ENCODE data around the gene CBARP. TPM values are rescaled to one million over a fixed set of nuclear protein-coding genes. Genes with fewer than 3 reads are reported as not detected.

CBARP gene
- total RNA-seq, 1 experiment from 2014 or later = 23.4 TPM

- no peak for TF ChIP-seq ZNF532 (CRISPR knock-in tag; IDR thresholded peaks at IDR 0.05; ENCODE audit: borderline replicate concordance)
Observed at GRCh38 chr19:1227304-1228054, 10.3 kb downstream of the CBARP start (continued).

GRCh38 chr19:1226522-1227303 lies 11.1 kb downstream of the CBARP start:
- TF ChIP-seq NFATC4 (CRISPR knock-in tag; IDR thresholded peaks at IDR 0.05) (no peak), ZBTB21 (CRISPR knock-in tag; IDR thresholded peaks at IDR 0.05; ENCODE audit: borderline replicate concordance) (no peak), HMGA2 (CRISPR knock-in tag; IDR thresholded peaks at IDR 0.05) (no peak), ZNF281 (CRISPR knock-in tag; IDR thresholded peaks at IDR 0.05) (0 out of 2 replicates have a peak, but pooled peaks have one; percentile 19), AFF4 (CRISPR knock-in tag; IDR thresholded peaks at IDR 0.05; ENCODE audit: borderline replicate concordance) (no peak), FOXK1 (CRISPR knock-in tag; IDR thresholded peaks at IDR 0.05) (no peak)
- Mint-ChIP-seq H3K27ac (no peak overlapping the region), H3K9me3 (no peaks in the 10 kb centered on the region), H3K4me1 (no peaks in the 10 kb centered on the region), H3K4me3 (no peak overlapping the region), H3K36me3 (no peaks in the 10 kb centered on the region), H3K27me3 (ENCODE audit: low read depth) (no peaks in the 10 kb centered on the region)
- POLR2A ChIA-PET = no interaction called here
- CTCF ChIA-PET = interaction anchor here (1.3 to 2.1 kb wide), 3 partner anchors 10 to 223 kb away, joined by 3 to 8 read pairs (median 5); no protein-coding TSS in a partner anchor
- ATAC-seq (no peak), DNase-seq (ENCODE audit: low spot score) (no peak)

- Mint-ChIP-seq H3K4me3 (no peak overlapping the region), H3K27me3 (ENCODE audit: low read depth) (no peaks in the 10 kb centered on the region), H3K27ac (no peak overlapping the region), H3K36me3 (no peaks in the 10 kb centered on the region), H3K4me1 (no peaks in the 10 kb centered on the region), H3K9me3 (no peaks in the 10 kb centered on the region)
- ChIA-PET CTCF (interaction anchor here (1.1 to 2.1 kb wide), 5 partner anchors 9 to 222 kb away, joined by 3 to 8 read pairs (median 5); no protein-coding TSS in a partner anchor), POLR2A (no interaction called here)
- no peak for DNase-seq (ENCODE audit: low spot score)
- TF ChIP-seq SOX15 (CRISPR knock-in tag; IDR thresholded peaks at IDR 0.05) = no peak
- 0 out of 2 replicates have a peak, but pooled peaks have one; percentile 44 for TF ChIP-seq RELA (CRISPR knock-in tag; IDR thresholded peaks at IDR 0.05; ENCODE audit: borderline replicate concordance)
- no peak for ATAC-seq
Observed at GRCh38 chr19:1226227-1226518, 11.6 kb downstream of the CBARP start.
